ENCODE measurements around the gene OTOA. TPM values are rescaled to one million over a fixed set of nuclear protein-coding genes. Genes with fewer than 3 reads are reported as not detected.
"Not testable (repeated sequence)": the region's sequence is repeated elsewhere in the genome, so short reads cannot be mapped to it uniquely, and the experiment has no call there.

The OTOA gene
- total RNA-seq, 4 donors from 2014 or later = 0.32 TPM; not detected in 3

GRCh38 chr16:21634216-21634615, 29.6 kb upstream of the OTOA start:
- TF ChIP-seq EP300 (IDR thresholded peaks at IDR 0.05; ENCODE audit: low read depth) (no peak), POLR2A (IDR thresholded peaks at IDR 0.05) (no peak), POLR2AphosphoS5 (IDR thresholded peaks at IDR 0.05) (no peak), CTCF (IDR thresholded peaks at IDR 0.05) (no peak)
- DNase-seq = no peak
- intact Hi-C loops (cut with DNase I; ENCODE audit: low total_unique reads) (no loop called here), in situ Hi-C loops (cut with MboI; ENCODE audit: low pct_ligation_motif_present in 1 of 4, low pct_unique_long_range_greater_than_20kb in 1 of 4, low sequenced_read_pairs in 3 of 4) (no loop called here)
- Histone ChIP-seq H3K36me3 (peaks cover 0 to 11% (median 5%) of the 10 kb centered on the region in 4 donors), H3K27me3 (no peaks in the 10 kb centered on the region), H3K4me1 (no peaks in the 10 kb centered on the region), H3K4me3 (no peak overlapping the region), H3K27ac (no peak overlapping the region), H3K9me3 (no peaks in the 10 kb centered on the region)
- 91% methylated on average over 5 of the region's 5 CpGs; no CpG with 5 or more reads in 1 of the 2 donors for WGBS, 2 donors (ENCODE audit: low coverage in 1 of 2)

GRCh38 chr16:21635694-21636093, 28.1 kb upstream of the OTOA start:
- H3K27ac ChIP-seq; H3K9me3 ChIP-seq; H3K4me3 ChIP-seq; H3K4me1 ChIP-seq; intact Hi-C loops (cut with DNase I; ENCODE audit: low total_unique reads); H3K27me3 ChIP-seq; DNase-seq; H3K36me3 ChIP-seq: not testable (repeated sequence)
- 92 to 97% methylated on average over 5 to 9 of the region's 9 CpGs for WGBS, 2 donors (ENCODE audit: low coverage in 1 of 2)
- in situ Hi-C loops (cut with MboI; ENCODE audit: low pct_ligation_motif_present in 1 of 4, low pct_unique_long_range_greater_than_20kb in 1 of 4, low sequenced_read_pairs in 3 of 4) = loop anchor here in 2 of 4 donors (5.0 kb wide), 2 partner anchors 43 to 48 kb away; no protein-coding TSS in a partner anchor

GRCh38 chr16:21637032-21637968, 26.5 kb upstream of the OTOA start:
- WGBS, 2 donors (ENCODE audit: low coverage in 1 of 2) = 92 to 94% methylated on average over 11 to 34 of the region's 37 CpGs
- no peak for DNase-seq
- no peak for TF ChIP-seq EP300 (IDR thresholded peaks at IDR 0.05; ENCODE audit: low read depth)
- no peak for TF ChIP-seq POLR2AphosphoS5 (IDR thresholded peaks at IDR 0.05)
- no peak for TF ChIP-seq POLR2A (IDR thresholded peaks at IDR 0.05)
- TF ChIP-seq CTCF (IDR thresholded peaks at IDR 0.05) = no peak
- Histone ChIP-seq H3K9me3 (no peaks in the 10 kb centered on the region), H3K27me3 (no peaks in the 10 kb centered on the region), H3K4me3 (no peak overlapping the region), H3K36me3 (no peaks in the 10 kb centered on the region), H3K4me1 (no peaks in the 10 kb centered on the region), H3K27ac (no peak overlapping the region)
- in situ Hi-C loops (cut with MboI; ENCODE audit: low pct_ligation_motif_present in 1 of 4, low pct_unique_long_range_greater_than_20kb in 1 of 4, low sequenced_read_pairs in 3 of 4) (loop anchor here in 2 of 4 donors (5.0 kb wide), 2 partner anchors 45 to 50 kb away; no protein-coding TSS in a partner anchor), intact Hi-C loops (cut with DNase I; ENCODE audit: low total_unique reads) (no loop called here)

GRCh38 chr16:21638573-21638975, 25.2 kb upstream of the OTOA start:
- no peak overlapping the region for H3K27ac ChIP-seq
- in situ Hi-C loops (cut with MboI; ENCODE audit: low pct_ligation_motif_present in 1 of 4, low pct_unique_long_range_greater_than_20kb in 1 of 4, low sequenced_read_pairs in 3 of 4) = loop anchor here in 2 of 4 donors (5.0 kb wide), 2 partner anchors 46 to 51 kb away; no protein-coding TSS in a partner anchor
- no peak for DNase-seq

More at GRCh38 chr16:21638573-21638975, 25.2 kb upstream of the OTOA start:
- no peaks in the 10 kb centered on the region for H3K4me1 ChIP-seq
- H3K36me3 ChIP-seq = no peaks in the 10 kb centered on the region
- H3K27me3 ChIP-seq = no peaks in the 10 kb centered on the region
- no peaks in the 10 kb centered on the region for H3K9me3 ChIP-seq
- TF ChIP-seq EP300 (IDR thresholded peaks at IDR 0.05; ENCODE audit: low read depth) (no peak), CTCF (IDR thresholded peaks at IDR 0.05) (no peak), POLR2AphosphoS5 (IDR thresholded peaks at IDR 0.05) (no peak), POLR2A (IDR thresholded peaks at IDR 0.05) (no peak)
- intact Hi-C loops (cut with DNase I; ENCODE audit: low total_unique reads) = no loop called here
- WGBS, 2 donors (ENCODE audit: low coverage in 1 of 2) = 49 to 54% methylated on average over 4 of the region's 4 CpGs
- no peak overlapping the region for H3K4me3 ChIP-seq

Measured in transverse colon (tissue), 4 donors.